GM21825 (cell line): ENCODE data around the gene SLC41A2.
"Not testable (repeated sequence)": the region's sequence is repeated elsewhere in the genome, so short reads cannot be mapped to it uniquely, and the experiment has no call there.

ENCODE experiments used
- ATAC-seq: cut with Tn5 transposase; IDR thresholded peaks from one replicate; pipeline ENCODE4 v1.9.1; 2021; ENCODE audit warnings: mild to moderate bottlenecking, moderate library complexity; ENCODE audit not compliant: unreplicated experiment

SLC41A2 gene

DNA sequence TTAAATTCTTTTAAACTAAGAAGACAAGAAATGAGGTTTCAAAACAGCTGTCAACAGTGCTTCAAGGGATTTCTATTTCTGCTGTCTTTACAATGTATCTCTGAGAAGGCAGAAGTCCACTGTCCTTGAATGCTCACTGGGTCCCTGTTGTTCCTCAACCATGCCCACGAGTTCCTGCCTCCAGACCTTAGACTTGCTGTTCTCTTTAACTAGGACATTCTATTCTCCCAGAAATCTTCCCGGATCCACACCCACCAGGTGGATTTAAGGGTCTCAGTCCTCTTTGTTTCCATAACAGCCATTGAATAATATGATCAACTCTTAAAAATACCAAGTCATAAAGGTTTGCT is 6.7 kb upstream of the SLC41A2 start:
- ATAC-seq: no peak

DNA sequence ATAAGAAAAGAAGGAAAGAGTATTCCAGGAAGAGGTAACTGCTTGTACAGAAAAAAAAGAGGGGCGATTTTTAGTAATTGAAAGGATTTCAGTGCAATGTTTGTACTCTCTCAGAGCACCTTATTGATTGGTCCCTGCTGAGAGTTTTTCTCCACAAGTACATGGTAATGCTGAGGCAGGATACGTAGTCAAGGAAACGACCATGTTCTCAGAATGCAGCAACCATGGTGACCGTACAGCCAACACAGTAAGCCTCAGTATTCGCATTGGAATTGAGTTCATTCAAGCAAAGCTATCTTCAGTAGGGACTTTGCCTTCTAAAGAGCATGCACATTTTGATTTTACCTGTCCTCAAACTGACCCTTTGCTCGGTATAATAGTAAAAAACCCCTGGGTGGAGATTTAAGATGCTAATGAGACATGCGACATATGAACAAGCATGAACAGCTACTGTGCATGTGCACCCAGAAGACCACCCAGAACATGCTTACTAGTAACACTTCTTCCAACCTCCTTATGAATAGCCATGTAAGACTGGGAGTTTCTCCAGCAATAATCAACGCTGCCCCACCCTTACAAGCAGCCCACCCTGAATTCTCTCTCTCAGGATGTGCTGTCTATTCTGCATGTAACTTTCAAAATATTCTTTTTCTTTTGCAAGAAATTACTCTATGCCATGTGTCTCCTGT is 6.2 kb upstream of the SLC41A2 start:
- ATAC-seq: no peak

DNA sequence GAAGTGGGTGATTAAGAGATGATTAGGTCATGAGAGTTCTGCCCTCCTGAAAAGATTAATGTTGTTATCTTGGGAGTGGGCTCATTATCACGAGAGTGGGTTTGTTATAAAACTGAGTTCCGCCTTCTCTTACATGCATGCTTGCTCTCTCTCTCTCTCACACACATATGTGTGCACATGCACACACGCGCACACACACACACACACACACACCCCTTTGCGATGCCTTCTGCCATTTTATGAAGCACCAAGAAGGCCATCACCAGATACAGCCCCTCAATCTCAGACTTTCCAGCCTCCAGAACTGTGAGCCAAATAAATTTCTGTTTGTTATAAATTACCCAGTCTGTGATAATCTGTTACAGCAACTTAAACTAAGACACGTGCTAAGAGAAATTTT is 5.7 kb upstream of the SLC41A2 start:
- ATAC-seq: no peak

DNA sequence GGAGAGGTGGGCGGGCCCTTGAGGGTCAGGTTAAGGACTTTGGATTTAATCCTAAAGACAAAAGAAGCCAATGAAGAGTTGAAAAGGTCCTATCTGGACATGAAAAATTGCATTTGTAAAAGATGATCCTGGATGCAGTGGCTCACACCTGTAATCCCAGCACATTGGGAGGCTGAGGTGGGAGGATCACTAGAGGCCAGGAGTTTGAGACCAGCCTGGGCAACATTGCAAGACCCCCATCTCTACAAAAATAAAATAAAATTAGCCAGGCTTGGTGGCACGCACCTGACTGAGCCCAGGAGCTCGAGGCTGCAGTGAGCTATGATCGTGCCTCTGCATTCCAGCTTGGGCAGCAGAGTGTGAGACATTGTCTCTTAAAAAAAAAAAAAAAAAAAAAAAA is 2.4 kb upstream of the SLC41A2 start:
- no peak for ATAC-seq

DNA sequence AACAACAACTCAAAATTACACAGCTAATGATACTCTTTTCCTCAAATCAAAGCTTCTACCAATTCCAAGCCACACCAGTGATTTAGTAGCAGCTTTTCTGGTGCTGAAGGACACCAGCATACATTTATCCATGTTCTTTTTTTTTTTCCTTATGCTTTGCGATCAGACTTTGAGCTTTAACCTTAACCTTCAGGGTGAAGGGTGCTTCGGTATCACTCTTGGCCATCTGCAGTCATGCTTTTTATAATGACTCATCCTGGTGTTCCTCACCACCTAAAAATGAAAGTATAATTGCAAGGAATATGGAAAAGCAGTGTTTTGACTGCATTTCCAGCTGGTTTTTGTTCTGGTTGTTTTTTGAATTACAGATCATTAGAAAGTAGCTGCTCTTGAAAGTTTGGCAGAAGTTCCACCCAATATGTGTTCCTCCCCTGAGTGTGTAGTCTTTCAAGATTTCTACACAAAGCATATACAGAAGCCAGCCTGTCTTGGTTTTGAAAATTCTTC is 1.3 kb upstream of the SLC41A2 start:
- no peak for ATAC-seq

DNA sequence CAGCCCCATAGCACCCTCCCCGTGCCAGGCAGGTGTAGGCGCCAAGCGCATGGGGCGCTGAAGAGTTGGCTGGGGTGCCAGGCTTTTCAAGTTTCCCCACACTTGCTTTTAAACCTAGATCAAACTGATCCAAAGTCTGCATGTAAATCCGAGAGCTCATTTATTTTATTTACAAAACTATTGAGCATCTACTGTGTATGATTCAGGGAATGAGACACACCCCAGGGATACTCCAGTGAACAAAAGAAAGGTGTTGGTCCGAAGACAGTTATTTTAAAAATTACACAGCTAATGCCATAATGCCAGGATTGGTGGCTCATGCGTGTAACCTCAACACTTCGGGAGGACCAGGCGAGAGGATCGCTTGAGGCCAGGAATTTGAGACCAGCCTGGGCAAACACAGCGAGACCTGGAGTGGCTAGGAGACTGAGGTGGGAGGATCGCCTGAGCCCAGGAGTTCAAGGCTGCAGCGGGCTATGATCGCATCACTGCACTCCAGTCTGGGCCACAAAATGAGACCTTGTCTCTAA is 780 bp upstream of the SLC41A2 start:
- no peak for ATAC-seq

DNA sequence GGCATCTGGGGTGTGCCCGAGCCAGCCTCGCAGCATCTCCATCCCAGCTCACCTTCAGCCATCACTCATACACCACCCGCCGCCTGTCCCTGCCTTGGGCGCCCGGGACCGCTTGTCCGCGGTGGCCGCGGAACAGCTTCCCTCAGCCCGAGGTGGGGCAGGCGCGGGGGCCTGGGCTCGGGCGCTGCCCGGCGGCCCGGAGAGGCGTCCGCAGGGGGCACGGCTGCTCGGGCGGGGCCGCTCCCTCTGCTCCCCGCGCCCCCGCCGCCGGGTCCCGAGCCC is 430 bp downstream of the SLC41A2 start:
- ATAC-seq: peak; percentile 28

DNA sequence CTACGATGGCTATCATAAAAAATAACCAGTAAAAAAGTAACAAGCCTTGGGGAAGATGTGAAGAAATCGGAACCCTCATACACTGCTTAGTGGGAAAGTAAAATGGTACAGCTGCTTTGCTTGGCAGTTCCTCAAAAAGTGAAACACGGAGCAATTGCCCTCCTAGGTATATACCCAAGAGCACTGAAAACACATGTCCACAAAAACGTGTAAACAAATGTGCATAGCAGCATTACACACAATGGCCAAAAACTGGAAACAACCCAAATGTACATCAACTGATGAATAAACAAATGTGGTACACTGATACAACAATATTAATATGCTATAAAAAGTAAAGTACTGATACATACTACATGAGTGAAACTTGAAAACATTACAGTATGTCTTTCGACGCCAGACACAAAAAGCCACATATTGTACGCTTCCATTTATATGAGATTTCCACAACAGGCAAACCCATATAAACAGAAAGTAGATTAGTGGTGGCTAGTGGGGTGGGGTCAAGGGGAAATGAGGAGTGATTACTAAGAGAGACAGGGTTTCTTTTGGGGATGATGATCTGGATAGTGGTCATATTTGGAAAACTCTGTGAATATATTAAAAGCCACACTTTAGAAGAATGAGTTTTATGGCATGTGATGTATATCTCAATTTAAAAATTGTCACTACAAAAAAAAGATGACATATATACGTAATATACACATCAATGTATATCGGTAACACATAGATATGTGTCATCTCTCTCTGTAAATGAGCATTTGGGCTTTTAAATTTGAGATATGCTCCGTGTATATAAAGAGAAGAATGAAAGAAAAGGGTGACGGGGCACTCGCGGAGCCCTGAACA is 996 bp downstream of the SLC41A2 start:
- no peak for ATAC-seq

DNA sequence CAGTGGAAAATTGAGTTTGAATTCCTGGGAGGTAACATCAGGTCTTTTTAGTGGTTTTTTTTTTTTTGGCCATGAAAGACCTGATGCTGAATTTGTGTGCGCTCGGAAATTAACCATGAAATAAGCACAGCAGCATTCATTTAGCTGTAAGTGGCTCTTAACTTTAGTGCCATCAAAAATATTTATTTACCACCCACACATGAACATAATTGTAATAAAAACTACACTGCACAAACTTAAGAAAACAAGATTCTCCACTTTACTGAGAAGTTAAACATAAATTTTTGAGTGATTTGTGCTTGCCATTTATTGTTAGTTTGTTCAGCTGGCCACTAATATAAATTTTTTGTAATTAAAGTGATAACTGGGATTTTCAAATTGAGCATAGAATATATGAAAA is 2.4 kb downstream of the SLC41A2 start:
- ATAC-seq: no peak

DNA sequence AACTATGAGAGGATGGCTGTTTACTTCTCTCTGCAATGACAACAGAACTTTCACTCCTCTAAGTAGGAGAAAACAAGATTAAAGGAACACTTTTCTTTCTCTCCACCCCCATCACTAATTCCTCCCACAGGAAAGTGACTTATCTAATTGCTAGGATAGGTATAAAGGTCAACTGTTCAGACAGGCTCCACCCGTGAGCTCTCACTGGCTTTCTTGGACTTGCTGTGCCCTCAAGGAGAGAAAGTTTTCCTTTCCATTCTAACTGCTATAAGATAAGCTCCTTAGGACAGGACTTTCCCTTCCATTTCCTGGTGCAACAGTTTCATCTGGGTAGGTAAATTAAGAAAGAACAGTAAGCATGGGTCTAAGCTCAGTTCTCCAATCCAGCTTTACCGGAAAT is 4.8 kb downstream of the SLC41A2 start:
- ATAC-seq: no peak

DNA sequence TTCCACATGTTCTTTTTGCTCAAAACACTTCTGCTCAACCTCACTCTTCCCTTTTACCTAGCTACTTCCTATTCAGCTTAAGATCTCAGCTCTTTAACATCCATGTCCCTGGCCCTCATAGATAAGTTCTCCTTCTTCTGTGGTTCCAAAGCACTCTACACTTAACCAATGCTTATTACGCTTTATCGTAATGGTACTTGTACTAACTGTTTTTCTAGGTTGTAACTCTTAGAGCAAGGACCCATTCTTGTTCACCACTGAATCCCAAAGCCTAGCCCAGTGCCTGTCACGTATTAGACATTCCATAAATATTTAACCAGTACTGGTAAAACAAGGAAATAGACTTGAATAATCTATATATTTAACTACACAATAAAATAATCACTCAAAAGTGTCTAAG is 5.3 kb downstream of the SLC41A2 start:
- ATAC-seq: no peak

DNA sequence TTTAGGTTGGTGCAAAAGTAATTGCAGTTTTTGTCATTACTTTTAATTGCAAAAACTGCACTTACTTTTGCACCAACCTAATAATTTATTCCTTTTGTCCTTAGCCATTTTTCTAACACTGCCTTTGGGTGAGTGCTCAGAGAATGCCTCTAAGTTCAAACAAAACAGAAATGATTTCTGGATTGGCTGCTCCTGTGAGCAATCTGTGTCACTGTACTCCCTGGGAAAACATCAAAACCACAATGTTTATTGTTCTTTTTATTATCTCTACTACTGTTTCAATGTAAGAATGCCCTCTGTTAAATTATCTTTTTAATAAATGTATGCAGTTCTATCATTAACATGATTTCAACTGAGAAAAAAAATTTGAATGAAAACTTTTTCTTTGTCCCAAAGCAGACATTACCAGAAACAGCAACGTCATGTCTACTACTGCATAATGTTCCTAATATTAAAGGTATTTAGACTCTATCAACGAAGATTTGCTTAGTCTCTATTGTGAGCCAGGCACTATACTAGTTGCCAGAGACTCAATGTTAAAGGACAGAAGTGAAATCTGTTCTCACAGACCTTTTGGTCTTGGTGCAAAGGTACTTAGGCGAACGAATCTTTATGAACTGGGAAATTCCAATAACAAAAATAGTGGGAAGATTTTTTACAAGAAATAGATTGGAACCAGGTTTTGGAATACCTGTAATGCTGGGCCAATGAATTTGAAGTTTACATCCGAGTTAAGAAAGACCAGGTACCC is 6.2 kb downstream of the SLC41A2 start:
- no peak for ATAC-seq

DNA sequence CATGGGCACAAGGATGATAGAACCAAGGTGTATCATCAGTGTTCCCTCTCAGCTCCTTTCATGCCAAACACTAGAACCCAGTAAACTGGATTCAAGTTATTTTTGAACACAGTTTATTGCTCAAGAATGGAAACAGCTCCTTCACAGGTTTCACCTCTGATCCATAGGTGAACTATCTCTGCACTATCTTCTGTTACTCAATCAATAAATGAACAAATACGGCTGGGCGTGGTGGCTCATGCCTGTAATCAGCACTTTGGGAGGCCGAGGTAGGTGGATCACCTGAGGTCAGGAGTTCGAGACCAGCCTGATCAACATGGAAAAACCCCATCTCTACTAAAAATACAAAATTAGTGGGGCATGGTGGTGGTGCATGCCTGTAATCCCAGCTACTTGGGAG is 9.4 kb downstream of the SLC41A2 start:
- ATAC-seq: not testable (repeated sequence)

DNA sequence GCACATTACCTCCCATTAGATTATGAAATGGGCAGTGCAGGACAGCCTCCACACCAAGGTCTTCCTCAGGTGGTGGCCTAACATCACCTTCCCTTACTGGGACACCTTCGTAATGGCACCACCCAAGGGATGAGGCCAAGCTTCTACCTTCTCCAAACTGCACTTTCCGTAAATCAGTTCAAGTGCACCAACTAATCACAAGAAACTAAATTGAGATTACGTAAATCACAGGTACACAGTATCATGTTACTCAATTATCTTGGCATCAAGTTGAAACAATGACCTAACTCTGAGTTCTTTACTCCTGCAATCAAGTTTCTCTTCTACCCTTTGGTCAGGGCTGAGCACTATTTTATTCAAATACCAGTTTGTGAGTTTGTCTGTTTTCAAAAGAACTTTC is 13.8 kb downstream of the SLC41A2 start:
- no peak for ATAC-seq

DNA sequence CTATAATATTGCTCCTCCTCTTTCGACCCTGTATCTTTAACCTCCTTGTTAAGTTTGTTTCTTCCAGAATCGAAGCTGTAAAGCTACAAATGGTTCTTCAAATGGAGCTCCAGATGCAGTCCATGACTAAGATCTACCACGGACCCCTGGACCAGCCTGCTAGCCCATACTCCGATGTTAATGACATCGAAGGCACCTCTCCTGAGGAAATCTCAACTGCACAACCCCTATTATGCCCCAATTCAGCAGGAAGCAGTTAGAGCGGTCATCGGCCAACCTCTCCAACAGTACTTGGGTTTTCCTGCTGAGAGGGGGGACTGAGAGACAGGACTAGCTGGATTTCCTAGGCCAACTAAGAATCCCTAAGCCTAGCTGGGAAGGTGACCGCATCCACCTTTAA is 14.7 kb downstream of the SLC41A2 start:
- not testable (repeated sequence) for ATAC-seq

DNA sequence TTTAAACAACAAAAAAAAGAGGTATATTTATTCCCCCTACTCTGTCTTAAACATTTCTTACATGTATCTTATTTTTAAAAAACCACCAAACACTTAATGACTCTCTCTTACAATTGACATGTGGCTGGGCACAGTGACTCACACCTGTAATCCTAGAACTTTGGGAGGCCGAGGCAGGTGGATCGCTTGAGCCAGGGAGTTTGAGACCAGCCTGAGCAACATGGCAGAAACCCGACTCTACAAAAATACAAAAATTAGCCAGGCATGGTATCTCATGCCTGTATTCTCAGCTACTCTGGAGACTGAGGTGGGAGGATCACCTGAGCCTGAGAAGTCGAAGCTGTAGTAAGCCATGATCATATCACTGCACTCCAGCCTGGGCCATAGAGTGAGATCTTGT is 16.0 kb downstream of the SLC41A2 start:
- no peak for ATAC-seq

DNA sequence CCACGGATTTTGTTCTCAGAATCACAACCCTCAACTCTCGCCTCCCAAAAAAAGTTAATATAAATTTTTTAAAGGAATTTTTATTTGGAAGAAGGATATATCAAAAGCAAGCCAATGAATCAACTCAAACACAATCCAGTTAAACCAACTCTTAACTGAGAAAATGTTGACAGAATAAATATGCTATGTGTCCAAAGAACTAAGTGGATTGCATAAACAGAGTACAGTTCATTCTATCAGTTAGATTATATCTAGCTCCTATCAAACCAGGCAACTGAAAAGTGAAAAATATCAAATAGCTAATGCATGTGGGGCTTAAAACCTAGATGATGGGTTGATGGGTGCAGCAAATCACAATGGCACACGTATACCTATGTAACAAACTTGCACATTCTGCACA is 16.6 kb downstream of the SLC41A2 start:
- no peak for ATAC-seq

DNA sequence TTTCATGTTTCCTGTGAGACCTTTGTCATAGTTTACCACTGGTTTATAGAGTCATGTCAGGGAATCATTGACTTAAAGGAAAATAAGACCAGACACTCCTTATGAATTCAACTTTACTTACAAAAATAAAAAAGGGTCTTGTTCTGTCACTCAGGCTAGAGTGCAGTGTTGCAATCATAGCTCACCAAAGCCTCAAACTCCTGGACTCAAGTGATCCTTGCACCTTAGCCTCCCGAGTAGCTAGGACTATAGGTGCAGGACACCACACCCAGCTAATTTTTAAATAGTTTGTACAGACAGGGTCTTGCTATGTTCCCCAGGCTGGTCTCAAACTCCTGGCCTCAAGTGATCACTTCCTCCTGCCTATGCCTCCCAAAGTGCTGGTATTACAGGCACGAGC is 19.0 kb downstream of the SLC41A2 start:
- no peak for ATAC-seq

DNA sequence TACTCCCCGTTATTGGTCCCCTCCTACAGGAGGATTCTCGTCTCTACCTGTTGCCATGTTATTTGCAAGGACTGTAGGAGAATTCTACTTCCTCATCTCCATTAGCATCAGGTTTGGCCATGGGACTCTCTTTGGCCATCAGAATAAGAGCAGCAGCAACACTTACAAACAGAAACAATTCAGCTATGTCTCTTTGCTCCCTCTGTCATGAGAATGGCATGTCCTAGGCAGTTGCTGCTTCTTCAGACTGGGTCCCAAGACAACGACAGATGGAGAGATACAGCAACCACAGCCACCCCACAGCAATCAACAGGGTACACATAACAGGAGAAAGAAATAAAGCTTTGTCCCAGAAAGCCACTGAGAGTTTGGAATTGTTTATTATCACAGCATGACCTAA is 19.7 kb downstream of the SLC41A2 start:
- no peak for ATAC-seq

DNA sequence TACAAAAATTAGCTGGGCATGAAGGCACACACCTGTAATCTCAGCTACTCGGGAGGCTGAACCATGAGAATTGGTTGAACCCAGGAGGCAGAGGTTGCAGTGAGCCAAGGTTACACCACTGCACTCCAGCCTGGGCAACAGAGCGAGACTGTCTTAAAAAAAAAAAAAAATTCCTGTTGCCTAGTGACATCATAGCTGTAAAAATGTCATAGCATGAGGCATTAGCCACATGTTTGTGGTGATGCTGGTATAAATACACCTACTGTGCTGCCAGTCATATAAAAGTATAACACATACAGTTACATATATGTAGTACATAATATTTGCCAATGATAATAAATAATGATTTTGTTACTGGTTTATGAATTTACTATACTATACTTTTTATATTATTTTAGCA is 22.2 kb downstream of the SLC41A2 start:
- no peak for ATAC-seq

DNA sequence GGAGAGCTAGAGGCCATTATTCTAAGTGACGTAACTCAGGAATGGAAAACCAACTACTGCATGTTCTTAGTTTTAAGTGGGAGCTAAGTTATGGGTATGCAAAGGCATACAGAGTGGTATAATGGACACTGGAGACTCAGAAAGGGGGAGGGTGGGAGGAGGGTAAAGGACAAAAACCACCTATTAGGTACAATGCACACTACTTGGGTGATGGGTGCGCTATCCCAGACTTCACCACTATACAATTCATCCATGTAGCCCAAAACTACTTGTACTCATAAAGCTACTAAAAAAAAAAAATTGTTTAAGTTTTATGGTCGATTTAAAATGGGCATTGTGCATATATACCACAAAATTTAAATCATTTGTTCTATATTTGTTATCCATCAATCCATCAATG is 24.3 kb downstream of the SLC41A2 start:
- ATAC-seq: no peak

DNA sequence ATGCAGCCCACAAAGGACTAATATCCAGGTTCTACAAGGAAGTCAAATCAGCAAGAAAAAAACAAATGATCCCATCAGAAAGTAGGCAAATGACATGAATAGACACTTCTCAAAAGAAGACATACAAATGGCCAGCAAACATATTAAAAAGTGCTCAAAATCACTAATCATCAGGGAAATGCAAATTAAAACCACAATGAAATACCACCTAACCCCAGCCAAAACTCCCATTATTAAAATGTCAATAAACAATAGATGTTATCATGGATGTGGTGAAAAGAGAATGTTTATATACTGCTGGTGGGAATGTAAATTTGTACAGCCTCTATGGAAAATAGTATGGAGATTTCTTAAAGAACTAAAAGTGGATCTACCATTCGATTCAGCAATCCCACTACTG is 25.0 kb downstream of the SLC41A2 start:
- ATAC-seq: no peak
